ENCODE measurements around the gene SLF2. TPM values are rescaled to one million over a fixed set of nuclear protein-coding genes. Genes with fewer than 3 reads are reported as not detected.

The SLF2 gene
- total RNA-seq, 1 donor from 2014 or later, result 40.0 TPM

DNA sequence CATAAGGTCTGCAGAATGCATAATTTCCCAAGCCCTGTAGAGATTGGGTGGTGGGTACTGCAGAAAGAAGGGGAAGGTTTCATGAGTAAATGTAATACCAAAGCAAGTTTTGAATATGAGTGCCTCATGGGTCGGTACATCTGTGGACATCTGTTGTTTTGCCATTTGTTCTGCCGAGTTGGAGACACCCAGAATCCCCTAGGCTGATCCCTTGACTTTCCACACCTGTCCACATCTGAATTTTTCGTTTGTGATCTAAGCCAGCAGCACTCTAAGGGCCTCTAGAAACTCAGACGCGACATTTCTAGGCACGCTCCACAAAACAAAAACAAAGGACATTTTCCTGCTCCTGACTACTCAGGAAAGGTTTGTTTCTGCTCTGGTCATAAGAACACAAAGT lies 11.7 kb upstream of the SLF2 start:
- DNase-seq (ENCODE audit: low spot score), result no peak

DNA sequence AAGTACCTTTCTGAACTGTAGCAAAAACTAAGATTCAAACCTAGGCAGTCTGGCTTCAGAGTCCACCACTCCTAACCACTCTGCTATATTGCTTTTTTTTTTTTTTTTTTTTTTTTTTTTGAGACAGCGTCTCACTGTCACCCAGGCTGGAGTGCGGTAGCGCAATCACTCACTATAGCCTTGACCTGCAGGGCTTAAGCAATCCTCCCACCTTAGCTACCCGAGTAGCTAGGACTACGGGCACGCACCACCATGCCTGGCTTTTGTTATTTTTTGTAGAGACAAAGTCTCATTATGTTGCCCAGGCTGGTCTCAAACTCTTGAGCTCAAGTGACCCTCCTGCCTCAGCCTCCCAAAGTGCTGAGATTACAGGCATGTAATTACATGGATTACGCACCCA lies 10.1 kb upstream of the SLF2 start:
- DNase-seq (ENCODE audit: low spot score), result no peak

DNA sequence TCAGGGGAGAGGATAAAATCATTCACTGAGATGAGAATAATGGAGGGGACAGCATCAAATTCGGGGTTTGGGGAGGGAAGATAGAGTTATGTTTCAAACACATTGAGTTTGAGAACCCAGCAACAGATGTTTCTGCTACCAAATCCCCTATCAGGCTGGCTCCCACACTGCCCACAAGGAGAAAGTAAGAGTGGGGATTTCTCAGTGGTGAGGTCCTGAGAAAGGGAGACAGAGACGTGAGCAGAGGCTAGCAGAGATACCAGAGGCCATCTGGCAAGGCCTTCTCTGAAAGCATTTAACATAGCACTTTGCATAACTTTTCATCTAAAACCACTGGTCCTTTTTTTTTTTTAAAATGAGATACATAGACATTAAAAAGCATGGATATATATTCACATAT lies 7.8 kb upstream of the SLF2 start:
- no peak for DNase-seq (ENCODE audit: low spot score)

DNA sequence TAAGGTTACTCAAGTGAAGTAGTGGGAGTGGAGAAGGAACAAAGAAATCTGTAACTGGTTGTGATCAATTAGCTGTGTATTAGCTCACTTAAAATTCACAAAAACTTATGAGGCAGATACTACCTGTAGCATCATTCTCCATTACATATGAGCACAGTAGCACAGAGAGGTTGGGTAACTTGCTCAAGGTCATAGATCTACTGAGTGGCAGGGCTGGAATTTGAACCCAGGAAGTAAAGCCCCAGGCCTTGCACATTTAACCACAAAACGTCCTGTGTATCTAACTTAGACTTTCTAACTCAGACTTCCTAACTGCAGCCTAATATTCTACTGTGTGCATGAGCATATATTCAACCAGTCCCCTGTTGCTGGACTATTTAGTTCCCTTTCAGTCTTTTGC lies 5.6 kb upstream of the SLF2 start:
- DNase-seq (ENCODE audit: low spot score), result no peak

DNA sequence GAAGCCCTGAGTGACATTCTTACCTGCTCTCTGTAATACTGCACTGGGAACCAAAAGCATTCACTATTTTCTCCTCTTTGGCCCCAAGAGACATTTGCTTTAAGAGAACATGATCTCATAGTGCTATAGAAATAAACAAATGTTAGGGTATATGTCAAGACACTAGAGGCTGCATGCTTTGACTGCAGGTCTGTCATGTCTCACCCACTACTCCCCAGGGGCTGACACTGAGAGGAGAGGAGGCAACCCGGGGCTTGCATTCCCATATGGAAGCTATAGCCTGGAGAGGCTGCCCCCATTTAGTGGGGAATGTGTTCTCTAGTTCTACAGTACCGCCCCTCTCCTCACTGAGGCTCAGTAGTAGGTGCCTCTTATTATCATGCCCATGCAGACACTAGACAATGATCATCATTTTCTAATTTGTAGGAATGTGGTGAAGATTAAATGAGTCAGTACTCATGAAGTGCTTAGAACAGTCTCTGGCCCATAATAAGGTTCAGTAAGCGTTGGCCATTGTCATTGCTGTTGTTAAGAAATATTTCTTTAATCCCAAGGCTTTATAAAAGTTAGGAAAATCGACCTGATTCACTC lies 4.9 kb upstream of the SLF2 start:
- no peak for DNase-seq (ENCODE audit: low spot score)

DNA sequence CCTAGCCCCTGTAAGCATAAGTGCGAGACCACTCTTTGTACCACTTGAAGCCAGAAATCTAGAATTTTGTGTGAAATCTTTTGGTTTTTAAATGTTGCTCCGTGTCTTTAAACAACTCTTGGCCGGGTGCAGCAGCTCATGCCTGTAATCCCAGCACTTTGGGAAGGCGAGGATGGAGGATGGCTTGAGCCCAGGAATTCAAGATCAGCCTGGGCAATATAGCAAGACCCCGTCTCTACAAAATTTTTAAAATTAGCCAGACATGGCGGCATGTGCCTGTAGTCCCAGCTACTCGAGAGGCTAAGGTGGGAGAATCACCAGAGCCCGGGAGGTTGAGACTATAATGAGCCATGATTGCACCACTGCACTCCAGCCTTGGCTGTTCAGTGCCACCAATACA lies 4.4 kb upstream of the SLF2 start:
- DNase-seq (ENCODE audit: low spot score), result no peak

DNA sequence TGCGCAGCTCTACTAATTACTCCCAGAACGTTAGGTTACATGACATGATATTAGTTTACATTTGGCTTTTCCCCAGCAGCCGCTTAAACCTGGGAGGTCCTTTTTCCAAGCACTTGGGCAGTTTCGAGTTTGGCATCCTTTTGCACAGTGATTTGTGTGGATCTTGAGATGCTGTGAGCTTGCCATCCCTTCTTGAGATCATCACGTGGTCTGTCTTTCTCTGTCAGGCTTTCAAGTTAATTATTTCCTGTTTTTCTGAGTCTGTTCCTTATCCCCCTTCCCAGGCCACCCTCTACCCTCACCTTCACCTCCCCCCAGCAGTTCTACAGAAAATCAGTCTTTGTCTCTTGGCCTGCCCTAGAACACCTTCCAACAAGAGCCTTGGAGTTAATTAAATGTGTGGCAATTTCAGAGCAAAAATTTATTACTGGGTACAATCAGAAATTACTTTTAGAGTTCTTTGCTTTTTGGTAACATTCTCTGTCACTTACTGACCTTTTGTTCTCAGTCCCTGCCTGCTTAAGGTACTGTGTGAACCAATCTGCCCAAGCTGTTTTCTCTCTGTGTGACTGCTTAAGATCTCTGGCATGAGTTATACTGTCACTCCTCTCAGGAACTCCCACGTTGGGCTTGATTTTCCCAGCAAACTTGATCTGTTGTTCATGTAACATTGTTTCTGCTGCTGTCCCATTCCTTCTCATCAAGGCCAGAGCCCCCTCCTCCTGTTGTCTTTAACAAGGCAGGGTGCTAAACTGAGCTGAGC lies 3.1 kb upstream of the SLF2 start:
- DNase-seq (ENCODE audit: low spot score), result no peak

DNA sequence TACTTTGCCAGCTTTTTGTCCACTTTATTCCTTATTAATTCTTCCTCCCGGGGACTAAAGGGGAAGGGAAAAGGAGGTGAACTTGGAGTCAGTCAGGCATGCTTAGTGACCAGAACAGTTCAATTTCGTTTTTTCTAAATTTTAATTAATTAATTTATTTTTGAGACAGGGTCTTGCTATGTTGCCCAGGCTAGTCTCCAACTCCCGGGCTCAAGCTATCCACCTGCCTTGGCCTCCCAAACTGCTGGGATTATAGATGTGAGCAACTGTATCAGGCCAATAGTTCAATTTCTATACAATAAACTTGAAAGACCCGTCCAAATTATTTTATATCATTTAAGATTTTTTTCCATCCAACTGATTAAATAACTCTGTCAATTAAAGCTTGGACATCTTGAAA lies 1.3 kb upstream of the SLF2 start:
- DNase-seq (ENCODE audit: low spot score), result no peak

DNA sequence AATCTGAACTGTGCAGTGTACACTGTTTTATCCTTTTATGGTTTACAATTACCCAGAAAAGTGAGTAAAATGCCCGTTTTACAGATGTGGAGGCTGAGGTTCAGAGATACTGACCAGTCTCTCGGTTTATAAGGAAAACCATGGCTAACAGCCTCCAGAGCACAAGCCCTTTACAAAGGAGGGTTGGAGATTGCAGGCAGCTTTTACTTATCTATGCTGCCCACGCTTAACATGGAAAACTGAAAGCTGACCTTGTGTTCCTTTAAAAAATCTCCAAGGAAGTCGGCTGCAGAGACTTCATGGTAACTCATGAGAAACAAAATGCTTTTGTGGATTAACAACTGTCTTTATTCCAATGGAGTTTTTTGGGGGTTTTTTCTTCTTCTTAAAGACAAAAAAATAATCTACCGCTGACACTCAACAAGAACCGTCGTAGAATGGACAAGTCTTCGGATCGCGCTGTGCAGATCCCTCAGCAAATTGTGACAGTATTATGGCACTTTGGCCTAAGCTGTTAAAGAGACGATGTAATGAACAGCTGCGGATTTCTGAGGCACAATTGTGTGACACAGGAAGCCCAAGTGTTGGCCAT lies 654 bp upstream of the SLF2 start:
- DNase-seq (ENCODE audit: low spot score), result no peak

DNA sequence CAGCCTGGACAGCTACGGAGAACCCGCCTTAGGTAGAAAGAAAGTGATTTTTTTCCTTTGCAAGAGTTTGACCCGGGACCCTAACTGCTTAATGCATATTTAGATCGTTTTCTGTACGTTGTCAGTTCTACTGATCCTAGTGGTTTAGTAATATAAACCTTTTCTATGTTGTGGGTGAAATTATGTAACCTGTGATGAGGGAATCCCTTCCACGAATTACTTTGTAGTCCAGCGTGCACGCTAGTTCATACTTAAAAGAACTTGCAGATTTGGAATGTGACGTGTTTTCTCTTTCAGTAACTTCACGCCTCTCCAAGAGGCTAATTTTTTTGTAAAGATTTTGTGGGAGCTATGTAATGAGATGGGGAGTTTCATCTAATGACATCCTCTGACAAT lies 705 bp downstream of the SLF2 start:
- DNase-seq (ENCODE audit: low spot score), result no peak

DNA sequence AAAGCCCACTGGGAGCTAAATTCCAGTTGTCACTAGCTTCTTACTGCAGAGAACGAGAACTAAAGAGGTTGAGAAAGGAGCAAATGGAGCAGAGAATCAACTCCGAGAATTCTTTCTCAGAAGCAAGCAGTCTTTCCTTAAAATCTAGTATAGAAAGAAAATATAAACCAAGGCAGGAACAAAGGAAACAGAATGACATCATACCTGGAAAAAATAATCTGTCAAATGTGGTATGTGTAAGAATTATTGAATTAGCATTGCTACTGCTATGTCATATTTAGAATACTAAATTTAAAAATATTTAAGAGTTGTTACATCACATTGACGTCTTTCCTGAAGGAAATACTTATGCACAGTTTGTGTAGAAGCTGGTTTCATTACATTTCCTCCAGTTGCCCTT lies 4.3 kb downstream of the SLF2 start:
- DNase-seq (ENCODE audit: low spot score), result no peak

DNA sequence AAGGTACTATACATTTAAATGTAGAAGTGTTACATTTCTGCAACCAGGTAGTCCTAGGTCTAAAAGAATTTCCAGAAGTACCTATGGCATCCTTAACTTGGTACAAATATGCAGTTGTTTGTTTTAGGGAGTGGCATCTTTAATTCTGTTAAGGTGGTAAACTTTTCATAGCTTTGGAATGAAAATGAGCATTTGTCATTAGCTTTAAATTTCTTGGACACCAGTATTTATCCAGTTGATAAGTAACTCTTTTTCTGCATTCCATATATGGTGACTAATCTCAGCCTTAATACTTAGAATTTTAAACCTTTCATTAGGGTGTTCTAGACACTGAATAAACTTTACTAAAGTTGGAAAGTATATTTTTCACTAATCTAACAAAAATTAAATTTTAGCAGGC lies 10.8 kb downstream of the SLF2 start:
- no peak for DNase-seq (ENCODE audit: low spot score)

DNA sequence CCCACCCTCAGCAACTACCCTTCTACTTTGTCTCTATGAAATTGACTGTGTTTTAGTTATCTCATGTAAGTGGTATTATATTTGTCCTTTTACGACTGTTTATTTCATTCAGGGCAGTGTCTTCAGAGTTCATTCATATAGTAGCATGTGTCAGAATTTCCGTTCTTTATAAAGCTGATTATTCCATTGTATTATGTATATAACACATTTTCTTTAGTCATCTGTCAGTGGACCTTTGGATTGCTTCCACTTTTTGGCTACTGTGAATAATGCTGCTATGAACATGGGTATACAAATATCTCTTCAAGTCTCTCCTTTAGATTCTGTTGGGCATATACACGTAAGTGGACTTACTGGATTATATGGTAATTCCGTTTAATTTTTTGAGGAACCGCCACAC lies 14.5 kb downstream of the SLF2 start:
- no peak for DNase-seq (ENCODE audit: low spot score)

DNA sequence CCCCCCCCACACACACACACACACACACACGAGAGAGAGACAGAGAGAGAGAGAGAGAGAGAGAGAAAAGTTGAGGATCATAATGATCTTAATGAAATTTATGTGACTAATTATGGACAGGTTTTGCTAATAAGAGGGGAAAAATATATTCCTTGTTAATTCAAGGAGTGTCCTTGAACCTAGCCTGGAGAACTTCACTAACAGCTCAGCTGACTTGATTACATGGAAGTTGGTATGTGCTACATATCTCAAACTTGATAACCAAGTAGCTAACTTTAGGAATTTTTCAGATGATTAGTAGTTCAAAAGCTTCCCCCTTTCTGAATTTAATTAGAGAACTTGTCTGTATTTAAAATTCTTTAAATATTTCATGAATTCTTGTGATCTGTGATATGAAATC lies 15.3 kb downstream of the SLF2 start:
- DNase-seq (ENCODE audit: low spot score), result no peak

DNA sequence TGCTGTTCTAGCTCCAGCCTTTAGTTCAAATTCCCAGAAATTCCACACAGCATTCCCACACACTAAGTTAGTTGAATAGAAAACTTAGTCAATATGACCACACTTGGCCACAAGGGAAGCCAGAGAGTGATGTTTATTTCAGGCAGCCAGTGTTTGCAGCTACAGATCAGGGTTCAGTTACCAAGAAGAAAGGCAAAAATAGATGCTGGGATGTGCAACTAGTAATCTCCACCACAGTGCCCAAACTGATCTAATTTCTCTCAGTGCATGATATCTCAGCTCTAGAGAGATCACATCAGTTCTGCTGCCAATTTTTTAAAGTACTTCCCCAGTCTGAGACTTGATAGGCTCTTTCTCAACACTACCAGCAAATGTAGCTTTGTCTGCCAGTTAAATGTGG lies 17.6 kb downstream of the SLF2 start:
- DNase-seq (ENCODE audit: low spot score), result no peak

DNA sequence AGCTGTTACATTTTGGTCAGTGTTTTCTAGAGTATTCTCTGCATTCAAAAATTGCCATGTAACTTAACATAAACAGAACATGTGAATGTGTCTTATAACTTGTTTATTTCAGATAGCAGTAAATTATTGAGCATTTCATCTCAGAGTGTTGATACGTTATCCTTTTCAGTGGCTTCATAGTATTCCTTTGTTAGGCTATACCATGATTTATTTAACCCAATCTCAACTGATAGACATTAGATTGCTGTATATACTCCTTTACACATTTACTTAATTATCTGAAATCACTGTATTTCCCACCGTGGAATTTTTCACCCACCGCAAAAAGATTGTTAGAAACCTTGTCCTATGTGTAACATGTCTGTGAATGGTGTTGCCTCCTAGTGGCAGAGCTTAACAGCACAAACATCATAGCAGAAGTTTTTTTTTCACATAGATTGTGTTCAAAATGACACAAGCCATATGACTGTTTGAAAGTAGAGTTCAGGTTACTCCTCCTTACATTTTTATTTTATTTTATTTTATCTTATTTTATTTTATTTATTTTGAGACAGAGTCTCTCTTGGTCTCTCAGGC lies 21.4 kb downstream of the SLF2 start:
- no peak for DNase-seq (ENCODE audit: low spot score)

DNA sequence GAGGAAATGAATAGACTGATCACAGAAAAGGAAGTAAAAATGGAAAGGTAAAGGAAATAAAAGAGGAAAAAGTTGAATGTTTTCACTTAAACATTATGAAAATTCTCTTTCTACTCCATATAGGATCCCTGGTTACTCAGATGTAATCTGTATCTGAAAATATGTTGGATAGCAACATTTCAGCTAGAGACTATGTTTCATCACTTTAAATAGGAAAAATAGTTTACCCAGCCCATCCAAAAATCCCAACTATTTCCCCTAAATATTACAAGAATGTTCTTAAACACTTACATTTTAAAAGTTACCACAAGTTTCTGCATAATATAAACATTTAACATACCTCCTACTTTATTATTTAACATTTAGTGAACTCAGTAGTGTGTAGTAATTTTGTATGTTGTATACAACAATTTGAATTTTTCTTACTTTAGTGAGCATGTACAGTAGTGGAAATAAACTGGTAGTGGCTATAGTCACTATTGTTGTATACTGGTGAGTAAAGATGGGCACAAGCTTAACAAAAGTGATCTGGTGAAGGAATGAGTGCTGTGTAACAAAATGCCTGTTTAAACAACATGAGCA lies 27.1 kb downstream of the SLF2 start:
- DNase-seq (ENCODE audit: low spot score), result no peak

DNA sequence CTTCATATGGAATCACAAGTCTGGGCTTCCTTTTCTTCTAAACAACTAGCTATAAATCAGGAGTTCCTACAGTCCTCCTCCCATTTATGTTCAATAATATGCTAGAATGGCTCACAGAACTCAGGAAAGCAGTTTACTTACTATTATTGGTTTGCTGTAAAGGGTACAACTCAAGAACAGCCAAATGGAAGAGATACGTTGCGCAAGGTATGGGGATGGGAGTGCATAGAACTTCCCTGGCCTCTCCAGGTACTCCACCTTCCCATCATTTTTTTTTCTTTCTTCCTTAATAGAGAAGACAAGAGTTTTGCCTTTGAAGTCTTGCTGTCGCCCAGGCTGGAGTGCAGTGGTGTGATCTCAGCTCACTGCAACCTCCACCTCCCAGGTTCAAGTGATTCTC lies 29.5 kb downstream of the SLF2 start:
- DNase-seq (ENCODE audit: low spot score), result no peak

DNA sequence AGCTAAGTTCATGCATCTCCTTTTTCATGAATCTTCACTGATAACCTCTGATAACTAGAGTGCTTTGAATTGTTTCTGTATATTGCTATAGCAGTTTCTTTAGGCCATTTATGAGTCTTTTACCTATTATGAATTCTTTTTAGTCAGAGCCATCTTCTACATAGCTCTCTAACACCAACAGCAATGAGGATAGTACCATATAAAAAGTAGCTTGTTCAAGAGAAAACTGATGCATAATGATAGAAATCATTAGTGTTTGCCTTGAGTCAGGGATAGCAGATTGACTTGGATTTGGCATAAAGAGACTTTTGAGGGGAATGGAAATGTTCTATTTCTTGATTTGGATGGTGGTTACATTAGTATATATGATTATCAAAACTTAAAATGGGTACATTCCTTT lies 30.7 kb downstream of the SLF2 start:
- DNase-seq (ENCODE audit: low spot score), result no peak

DNA sequence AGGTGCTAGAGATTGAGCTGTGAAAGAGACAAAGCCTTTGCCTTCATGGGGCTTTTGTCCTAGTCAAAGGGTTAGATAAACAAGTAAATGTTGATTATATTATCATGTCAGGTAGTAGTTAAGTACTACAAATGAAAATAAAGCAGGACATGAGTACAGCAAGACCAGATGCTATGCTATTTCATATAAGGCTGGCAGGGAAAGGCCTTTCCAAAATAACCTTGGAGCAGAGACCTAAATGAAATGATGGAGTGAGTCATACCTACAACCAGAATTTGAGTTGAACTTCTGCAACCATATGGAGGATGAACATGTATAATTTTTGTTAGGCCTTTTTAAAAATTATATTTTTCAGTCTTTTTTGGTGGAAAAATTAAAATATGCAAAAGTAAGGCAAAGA lies 33.0 kb downstream of the SLF2 start:
- no peak for DNase-seq (ENCODE audit: low spot score)

DNA sequence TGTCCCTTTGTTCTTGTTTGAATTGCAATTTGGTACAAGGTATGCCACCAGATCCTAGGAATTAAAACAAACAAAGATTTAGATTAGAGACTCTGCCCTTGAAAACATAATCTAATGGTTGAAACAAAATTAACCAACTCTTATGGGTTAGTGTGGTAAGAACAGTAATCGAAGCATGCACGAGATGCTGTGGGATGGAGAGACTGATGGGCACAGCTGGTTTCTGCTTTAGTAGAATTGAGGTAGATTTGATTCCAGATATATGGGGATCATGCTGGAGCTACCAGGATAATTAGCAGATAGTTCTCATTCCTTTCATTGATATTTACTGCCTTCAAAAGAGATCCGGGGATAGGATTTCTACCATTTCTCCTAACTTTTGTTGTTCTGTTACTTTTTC lies 36.2 kb downstream of the SLF2 start:
- no peak for DNase-seq (ENCODE audit: low spot score)

DNA sequence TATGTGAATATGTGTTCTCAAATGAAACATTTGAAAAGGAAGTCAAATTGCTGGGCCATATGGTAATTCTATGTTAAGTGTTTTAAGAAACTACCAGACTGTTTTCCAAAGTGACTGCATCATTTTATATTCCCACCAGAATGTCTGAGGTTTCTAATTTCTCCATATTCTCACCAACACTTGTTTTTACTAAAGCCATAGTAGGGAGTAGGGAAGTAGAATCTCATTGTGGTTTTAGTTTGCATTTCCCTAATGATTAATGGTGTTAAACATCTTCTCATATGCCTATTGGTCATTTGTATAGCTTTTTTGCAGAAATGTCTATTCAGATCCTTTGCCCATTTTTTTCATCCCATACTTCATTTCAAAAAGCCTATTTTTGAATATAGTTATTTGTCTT lies 47.5 kb downstream of the SLF2 start:
- no peak for DNase-seq (ENCODE audit: low spot score)

All from ureter (tissue), 1 donor.